SK-N-SH treated with all-trans-retinoic acid at 6 μM for 48 hours (cell line): ENCODE results near the gene DMAP1.

Experiments
- ATAC-seq: fragments of 200-7000 bp; cut with Tn5 transposase; 3 replicates; pipeline ENCODE4 v1.9.1; 2020; ENCODE audit warnings: mild to moderate bottlenecking, moderate library complexity
- CSDC2 ChIP-seq: fragments of 250-450 bp; sonication (Bioruptor Pico); IDR thresholded peaks from 2 replicates; pipeline ENCODE4 v1.5.0; 2020; ENCODE audit warnings: mild to moderate bottlenecking, moderate library complexity
- ESRRG ChIP-seq: fragments of 250-450 bp; sonication (Bioruptor Pico); IDR thresholded peaks from 2 replicates; pipeline ENCODE4 v1.6.1; 2021; ENCODE audit warnings: mild to moderate bottlenecking
- GLIS3 ChIP-seq: fragments of 250-450 bp; sonication (Bioruptor Pico); IDR thresholded peaks from 2 replicates; pipeline ENCODE4 v1.5.0; 2020; ENCODE audit warnings: mild to moderate bottlenecking, moderate library complexity
- ISL1 ChIP-seq: fragments of 250-450 bp; sonication (Bioruptor Pico); IDR thresholded peaks from 2 replicates; pipeline ENCODE4 v2.1.2; 2022; ENCODE audit warnings: mild to moderate bottlenecking, moderate library complexity
- OSR1 ChIP-seq: fragments of 250-450 bp; sonication (Bioruptor Pico); IDR thresholded peaks from 2 replicates; pipeline ENCODE4 v1.8.0; 2022; ENCODE audit warnings: moderate library complexity, mild to moderate bottlenecking, inconsistent platforms
- PPARA ChIP-seq: fragments of 250-450 bp; sonication (Bioruptor Pico); IDR thresholded peaks from 2 replicates; pipeline ENCODE4 v1.5.0; 2020; ENCODE audit warnings: mild to moderate bottlenecking, borderline replicate concordance
- RARB ChIP-seq: fragments of 250-450 bp; sonication (Bioruptor Pico); IDR thresholded peaks from 2 replicates; pipeline ENCODE4 v1.8.0; 2021; ENCODE audit warnings: mild to moderate bottlenecking, moderate library complexity
- SNAI2 ChIP-seq: fragments of 250-450 bp; sonication (Bioruptor Pico); IDR thresholded peaks from 2 replicates; pipeline ENCODE4 v1.5.0; 2020; ENCODE audit warnings: mild to moderate bottlenecking, moderate library complexity
- TCF4 ChIP-seq: fragments of 250-450 bp; sonication (Bioruptor Pico); IDR thresholded peaks from 2 replicates; pipeline ENCODE4 v1.8.0; 2021; ENCODE audit warnings: mild to moderate bottlenecking, moderate library complexity, borderline replicate concordance
- TOX ChIP-seq: fragments of 250-450 bp; sonication (Bioruptor Pico); IDR thresholded peaks from 2 replicates; pipeline ENCODE4 v1.8.0; 2021; ENCODE audit warnings: mild to moderate bottlenecking, moderate library complexity, borderline replicate concordance
- ZC3H10 ChIP-seq: fragments of 250-450 bp; sonication (Bioruptor Pico); IDR thresholded peaks from 2 replicates; pipeline ENCODE4 v1.5.1; 2021; ENCODE audit warnings: mild to moderate bottlenecking, moderate library complexity
- ZFP3 ChIP-seq: fragments of 250-450 bp; sonication (Bioruptor Pico); IDR thresholded peaks from 2 replicates; pipeline ENCODE4 v1.5.0; 2020; ENCODE audit warnings: mild to moderate bottlenecking, moderate library complexity
- ZFP30 ChIP-seq: fragments of 450-650 bp; formaldehyde crosslinking; IDR thresholded peaks from 2 replicates; pipeline ENCODE4 v1.5.0; 2022; ENCODE audit warnings: mild to moderate bottlenecking, moderate library complexity
- ZNF565 ChIP-seq: fragments of 450-650 bp; formaldehyde crosslinking; conservative IDR thresholded peaks from 2 replicates; pipeline ENCODE4 v1.5.0; 2020; ENCODE audit warnings: low read depth, mild to moderate bottlenecking, moderate library complexity
- ZNF70 ChIP-seq: fragments of 450-650 bp; formaldehyde crosslinking; IDR thresholded peaks from 2 replicates; pipeline ENCODE4 v1.5.0; 2020; ENCODE audit warnings: mild to moderate bottlenecking, moderate library complexity
- ZNF8 ChIP-seq: fragments of 450-650 bp; formaldehyde crosslinking; IDR thresholded peaks from 2 replicates; pipeline ENCODE4 v1.5.0; 2020; ENCODE audit warnings: mild to moderate bottlenecking, moderate library complexity
- TF ChIP-seq, protein P1 (sequence below): fragments of 250-450 bp; sonication (Bioruptor Pico); IDR thresholded peaks from 2 replicates; pipeline ENCODE4 v1.5.1; 2020; ENCODE audit warnings: low read depth, mild to moderate bottlenecking, moderate library complexity
- TF ChIP-seq, protein P2 (sequence below): fragments of 250-450 bp; sonication (Bioruptor Pico); IDR thresholded peaks from 2 replicates; pipeline ENCODE4 v1.8.0; 2021; ENCODE audit warnings: low read depth, mild to moderate bottlenecking, moderate library complexity, borderline replicate concordance
- TF ChIP-seq, protein P3 (sequence below): fragments of 250-450 bp; sonication (Bioruptor Pico); IDR thresholded peaks from 2 replicates; pipeline ENCODE4 v1.8.0; 2020; ENCODE audit warnings: mild to moderate bottlenecking, moderate library complexity, borderline replicate concordance
- TF ChIP-seq, protein P4 (sequence below): fragments of 250-450 bp; sonication (Bioruptor Pico); IDR thresholded peaks from 2 replicates; pipeline ENCODE4 v1.5.1; 2021; ENCODE audit warnings: mild to moderate bottlenecking, moderate library complexity
- TF ChIP-seq, protein P5 (sequence below): fragments of 250-450 bp; sonication (Bioruptor Pico); IDR thresholded peaks from 2 replicates; pipeline ENCODE4 v1.5.0; 2020; ENCODE audit warnings: mild to moderate bottlenecking, moderate library complexity

DMAP1 gene

DNA sequence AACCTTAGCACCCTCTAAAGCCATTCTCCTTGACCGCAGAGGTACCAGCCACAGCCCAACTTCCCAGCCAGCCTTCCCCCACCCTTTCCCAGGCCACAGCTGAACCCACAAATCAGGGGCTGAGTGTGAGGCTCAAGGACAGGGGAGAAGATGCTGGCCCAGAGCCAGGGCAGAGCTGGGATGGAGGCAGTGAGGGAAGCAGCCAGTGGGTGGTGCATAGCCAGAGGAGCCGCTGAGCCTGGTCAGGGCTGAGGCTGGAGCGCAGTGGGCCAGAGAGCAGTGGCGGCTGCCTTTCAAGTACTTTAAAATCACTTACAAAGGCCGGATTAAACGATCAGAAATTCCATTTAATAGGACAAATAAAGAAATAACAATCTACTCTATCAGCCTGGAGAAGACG lies 36.3 kb downstream of the DMAP1 start:
- ATAC-seq, result peak; percentile 38; the same call in 1 of the 3 replicates
- TF ChIP-seq OSR1 (CRISPR knock-in tag), result no peak
- TF ChIP-seq ESRRG, result no peak
- TF ChIP-seq ZFP3 (CRISPR knock-in tag), result no peak
- TF ChIP-seq, protein P1, sequence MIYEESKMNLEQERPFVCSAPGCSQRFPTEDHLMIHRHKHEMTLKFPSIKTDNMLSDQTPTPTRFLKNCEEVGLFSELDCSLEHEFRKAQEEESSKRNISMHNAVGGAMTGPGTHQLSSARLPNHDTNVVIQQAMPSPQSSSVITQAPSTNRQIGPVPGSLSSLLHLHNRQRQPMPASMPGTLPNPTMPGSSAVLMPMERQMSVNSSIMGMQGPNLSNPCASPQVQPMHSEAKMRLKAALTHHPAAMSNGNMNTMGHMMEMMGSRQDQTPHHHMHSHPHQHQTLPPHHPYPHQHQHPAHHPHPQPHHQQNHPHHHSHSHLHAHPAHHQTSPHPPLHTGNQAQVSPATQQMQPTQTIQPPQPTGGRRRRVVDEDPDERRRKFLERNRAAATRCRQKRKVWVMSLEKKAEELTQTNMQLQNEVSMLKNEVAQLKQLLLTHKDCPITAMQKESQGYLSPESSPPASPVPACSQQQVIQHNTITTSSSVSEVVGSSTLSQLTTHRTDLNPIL, result no peak
- TF ChIP-seq ZNF565 (CRISPR knock-in tag), result no peak
- TF ChIP-seq TCF4 (CRISPR knock-in tag), result no peak
- TF ChIP-seq CSDC2 (CRISPR knock-in tag), result no peak
- TF ChIP-seq TOX, result no peak
- TF ChIP-seq ZC3H10, result no peak
- no peak for TF ChIP-seq ISL1
- TF ChIP-seq ZNF8 (CRISPR knock-in tag), result no peak
- TF ChIP-seq, protein P2, sequence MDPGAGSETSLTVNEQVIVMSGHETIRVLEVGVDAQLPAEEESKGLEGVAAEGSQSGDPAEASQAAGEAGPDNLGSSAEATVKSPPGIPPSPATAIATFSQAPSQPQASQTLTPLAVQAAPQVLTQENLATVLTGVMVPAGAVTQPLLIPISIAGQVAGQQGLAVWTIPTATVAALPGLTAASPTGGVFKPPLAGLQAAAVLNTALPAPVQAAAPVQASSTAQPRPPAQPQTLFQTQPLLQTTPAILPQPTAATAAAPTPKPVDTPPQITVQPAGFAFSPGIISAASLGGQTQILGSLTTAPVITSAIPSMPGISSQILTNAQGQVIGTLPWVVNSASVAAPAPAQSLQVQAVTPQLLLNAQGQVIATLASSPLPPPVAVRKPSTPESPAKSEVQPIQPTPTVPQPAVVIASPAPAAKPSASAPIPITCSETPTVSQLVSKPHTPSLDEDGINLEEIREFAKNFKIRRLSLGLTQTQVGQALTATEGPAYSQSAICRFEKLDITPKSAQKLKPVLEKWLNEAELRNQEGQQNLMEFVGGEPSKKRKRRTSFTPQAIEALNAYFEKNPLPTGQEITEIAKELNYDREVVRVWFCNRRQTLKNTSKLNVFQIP (CRISPR knock-in tag), result no peak
- TF ChIP-seq SNAI2 (CRISPR knock-in tag), result no peak
- no peak for TF ChIP-seq RARB (CRISPR knock-in tag)
- no peak for TF ChIP-seq ZNF70 (CRISPR knock-in tag)

DNA sequence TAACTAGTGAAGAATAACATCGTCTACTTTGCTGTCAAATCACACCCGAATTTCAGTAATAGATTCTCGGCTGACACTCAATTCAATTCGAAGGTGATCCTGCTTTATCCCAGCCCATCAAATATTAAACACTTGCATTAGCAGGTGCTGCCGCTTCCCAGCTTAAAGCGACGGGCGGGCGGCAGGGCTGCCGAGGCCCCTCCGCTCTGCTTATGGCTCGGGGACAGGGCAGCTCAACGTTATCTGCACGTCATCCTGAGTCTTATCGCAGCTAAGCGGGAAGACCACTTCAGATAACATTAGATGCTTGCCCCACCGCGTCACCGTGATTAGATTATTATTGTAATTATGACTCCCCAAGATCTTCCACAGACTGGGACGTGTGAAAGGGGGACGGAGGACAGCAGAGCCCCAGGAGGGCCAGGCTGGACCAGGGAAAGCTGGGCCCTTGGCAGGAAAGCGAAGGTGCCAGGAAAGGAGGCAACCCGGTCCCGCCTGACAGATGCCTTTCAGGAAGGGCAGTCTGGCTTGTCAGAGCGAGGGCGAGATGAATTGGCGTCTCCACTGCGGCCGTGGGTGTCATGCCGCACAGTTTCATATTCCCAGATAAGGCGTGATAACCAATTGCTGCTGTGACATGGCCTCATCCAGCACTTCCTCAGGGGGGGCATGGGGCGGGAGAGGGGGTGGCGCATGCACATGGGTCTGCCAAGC lies 37.0 kb downstream of the DMAP1 start:
- no peak for ATAC-seq
- TF ChIP-seq TOX, result no peak
- TF ChIP-seq ZC3H10, result no peak
- TF ChIP-seq, protein P1, result no peak
- TF ChIP-seq ZFP30 (CRISPR knock-in tag), result no peak
- TF ChIP-seq, protein P3, sequence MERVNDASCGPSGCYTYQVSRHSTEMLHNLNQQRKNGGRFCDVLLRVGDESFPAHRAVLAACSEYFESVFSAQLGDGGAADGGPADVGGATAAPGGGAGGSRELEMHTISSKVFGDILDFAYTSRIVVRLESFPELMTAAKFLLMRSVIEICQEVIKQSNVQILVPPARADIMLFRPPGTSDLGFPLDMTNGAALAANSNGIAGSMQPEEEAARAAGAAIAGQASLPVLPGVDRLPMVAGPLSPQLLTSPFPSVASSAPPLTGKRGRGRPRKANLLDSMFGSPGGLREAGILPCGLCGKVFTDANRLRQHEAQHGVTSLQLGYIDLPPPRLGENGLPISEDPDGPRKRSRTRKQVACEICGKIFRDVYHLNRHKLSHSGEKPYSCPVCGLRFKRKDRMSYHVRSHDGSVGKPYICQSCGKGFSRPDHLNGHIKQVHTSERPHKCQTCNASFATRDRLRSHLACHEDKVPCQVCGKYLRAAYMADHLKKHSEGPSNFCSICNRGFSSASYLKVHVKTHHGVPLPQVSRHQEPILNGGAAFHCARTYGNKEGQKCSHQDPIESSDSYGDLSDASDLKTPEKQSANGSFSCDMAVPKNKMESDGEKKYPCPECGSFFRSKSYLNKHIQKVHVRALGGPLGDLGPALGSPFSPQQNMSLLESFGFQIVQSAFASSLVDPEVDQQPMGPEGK (CRISPR knock-in tag), result no peak
- TF ChIP-seq, protein P4, sequence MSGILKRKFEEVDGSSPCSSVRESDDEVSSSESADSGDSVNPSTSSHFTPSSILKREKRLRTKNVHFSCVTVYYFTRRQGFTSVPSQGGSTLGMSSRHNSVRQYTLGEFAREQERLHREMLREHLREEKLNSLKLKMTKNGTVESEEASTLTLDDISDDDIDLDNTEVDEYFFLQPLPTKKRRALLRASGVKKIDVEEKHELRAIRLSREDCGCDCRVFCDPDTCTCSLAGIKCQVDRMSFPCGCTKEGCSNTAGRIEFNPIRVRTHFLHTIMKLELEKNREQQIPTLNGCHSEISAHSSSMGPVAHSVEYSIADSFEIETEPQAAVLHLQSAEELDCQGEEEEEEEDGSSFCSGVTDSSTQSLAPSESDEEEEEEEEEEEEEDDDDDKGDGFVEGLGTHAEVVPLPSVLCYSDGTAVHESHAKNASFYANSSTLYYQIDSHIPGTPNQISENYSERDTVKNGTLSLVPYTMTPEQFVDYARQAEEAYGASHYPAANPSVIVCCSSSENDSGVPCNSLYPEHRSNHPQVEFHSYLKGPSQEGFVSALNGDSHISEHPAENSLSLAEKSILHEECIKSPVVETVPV (CRISPR knock-in tag), result no peak

DNA sequence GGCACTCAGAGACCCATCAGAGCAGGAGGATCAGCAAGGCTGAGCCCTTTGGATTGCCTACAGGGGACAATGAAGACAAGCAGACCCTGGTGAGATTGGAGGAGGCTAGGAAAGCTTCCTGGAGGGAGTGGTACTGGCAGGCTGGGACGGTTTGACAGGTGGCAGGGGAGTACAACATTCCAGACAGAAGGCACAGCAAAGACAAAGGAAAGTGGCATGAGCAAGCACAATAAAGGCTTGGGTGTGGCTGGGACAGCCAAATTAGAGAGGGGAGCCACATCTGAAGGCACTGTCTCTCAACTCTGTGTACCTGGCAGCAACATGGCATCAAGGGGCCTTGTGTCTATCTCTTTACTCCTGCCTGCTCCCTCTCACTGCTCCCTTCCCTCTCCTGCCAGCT lies 38.2 kb downstream of the DMAP1 start:
- TF ChIP-seq ZNF8 (CRISPR knock-in tag), result no peak
- no peak for TF ChIP-seq CSDC2 (CRISPR knock-in tag)
- ATAC-seq, result no peak

DNA sequence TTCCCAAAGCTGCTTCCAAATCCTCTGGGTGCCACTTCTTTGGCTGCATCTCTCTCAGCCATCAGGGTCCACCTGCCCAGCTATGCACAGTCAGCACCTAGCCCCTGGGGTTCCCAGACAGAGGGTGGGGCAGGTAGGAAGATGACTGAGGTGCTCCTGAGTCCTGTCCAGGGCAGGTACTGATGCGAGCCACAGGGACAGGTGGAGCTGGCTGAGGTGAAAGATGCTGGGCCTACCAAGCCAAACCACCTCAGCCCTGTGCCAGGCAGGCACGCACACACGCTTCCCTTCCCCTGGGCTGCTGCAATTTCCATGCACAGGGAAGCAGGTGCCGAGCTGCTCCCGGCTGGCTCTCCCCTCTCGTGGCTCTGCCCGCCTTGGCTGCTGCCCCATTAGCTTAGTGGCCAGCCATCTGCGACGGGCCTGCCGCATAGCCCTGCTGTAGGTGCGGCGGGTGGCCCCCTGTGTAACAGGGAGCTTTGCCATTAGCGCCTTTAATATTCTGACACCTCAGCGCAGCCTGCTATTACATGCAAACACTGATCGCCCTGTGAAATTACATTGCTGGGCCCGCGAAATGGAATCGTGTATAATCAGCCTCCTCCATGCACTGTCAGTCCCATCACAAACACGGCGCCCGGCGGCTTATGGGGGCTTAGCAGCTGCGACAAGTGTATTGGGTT lies 38.9 kb downstream of the DMAP1 start:
- ATAC-seq, result no peak
- TF ChIP-seq GLIS3 (CRISPR knock-in tag), result no peak
- TF ChIP-seq ESRRG, result no peak
- TF ChIP-seq TOX, result no peak
- TF ChIP-seq ZNF70 (CRISPR knock-in tag), result no peak
- no peak for TF ChIP-seq OSR1 (CRISPR knock-in tag)
- no peak for TF ChIP-seq PPARA (CRISPR knock-in tag)
- TF ChIP-seq ISL1, result no peak
- TF ChIP-seq, protein P1, result no peak
- TF ChIP-seq TCF4 (CRISPR knock-in tag), result no peak
- no peak for TF ChIP-seq ZC3H10
- TF ChIP-seq ZFP30 (CRISPR knock-in tag), result no peak
- TF ChIP-seq, protein P5, sequence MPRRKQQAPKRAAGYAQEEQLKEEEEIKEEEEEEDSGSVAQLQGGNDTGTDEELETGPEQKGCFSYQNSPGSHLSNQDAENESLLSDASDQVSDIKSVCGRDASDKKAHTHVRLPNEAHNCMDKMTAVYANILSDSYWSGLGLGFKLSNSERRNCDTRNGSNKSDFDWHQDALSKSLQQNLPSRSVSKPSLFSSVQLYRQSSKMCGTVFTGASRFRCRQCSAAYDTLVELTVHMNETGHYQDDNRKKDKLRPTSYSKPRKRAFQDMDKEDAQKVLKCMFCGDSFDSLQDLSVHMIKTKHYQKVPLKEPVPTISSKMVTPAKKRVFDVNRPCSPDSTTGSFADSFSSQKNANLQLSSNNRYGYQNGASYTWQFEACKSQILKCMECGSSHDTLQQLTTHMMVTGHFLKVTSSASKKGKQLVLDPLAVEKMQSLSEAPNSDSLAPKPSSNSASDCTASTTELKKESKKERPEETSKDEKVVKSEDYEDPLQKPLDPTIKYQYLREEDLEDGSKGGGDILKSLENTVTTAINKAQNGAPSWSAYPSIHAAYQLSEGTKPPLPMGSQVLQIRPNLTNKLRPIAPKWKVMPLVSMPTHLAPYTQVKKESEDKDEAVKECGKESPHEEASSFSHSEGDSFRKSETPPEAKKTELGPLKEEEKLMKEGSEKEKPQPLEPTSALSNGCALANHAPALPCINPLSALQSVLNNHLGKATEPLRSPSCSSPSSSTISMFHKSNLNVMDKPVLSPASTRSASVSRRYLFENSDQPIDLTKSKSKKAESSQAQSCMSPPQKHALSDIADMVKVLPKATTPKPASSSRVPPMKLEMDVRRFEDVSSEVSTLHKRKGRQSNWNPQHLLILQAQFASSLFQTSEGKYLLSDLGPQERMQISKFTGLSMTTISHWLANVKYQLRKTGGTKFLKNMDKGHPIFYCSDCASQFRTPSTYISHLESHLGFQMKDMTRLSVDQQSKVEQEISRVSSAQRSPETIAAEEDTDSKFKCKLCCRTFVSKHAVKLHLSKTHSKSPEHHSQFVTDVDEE (CRISPR knock-in tag), result no peak
